ENCODE measurements around the gene IPMK. TPM values are rescaled to one million over a fixed set of nuclear protein-coding genes. Genes with fewer than 3 reads are reported as not detected.

IPMK gene
- total and polyA plus RNA-seq, 2 of the 8 experiments (the other 6 are each of a cell fraction or from before 2014, with no cell fraction given): 1.3 to 7.8 TPM

DNA sequence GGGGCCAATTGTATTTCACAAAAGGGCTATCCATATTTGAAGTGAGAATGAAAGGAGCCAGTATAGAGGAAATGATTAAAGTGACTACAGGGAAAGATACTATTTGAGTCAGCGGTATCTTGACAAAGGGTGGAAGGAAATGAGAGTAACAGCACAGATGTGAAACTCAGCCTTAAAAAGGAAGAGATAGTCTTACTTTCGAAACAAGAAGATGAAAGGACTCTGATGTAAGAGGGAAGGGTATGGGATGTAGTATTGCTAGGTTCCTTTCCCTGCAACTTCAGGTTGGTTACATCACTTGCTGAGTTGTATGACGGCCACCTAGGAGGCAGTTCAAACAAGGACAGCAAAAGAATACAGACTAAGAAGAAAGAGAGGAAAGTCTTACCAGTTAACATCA is 14.9 kb upstream of the IPMK start (continued):
- TF ChIP-seq TAF1 (IDR thresholded peaks at IDR 0.05; ENCODE audit: low read depth, low read length): no peak
- TF ChIP-seq TAF7 (optimal IDR thresholded peaks at IDR 0.05; ENCODE audit: borderline replicate concordance, low read depth, low read length): no peak
- no peak for TF ChIP-seq CHD1 (IDR thresholded peaks at IDR 0.05; ENCODE audit: low read depth, low read length)
- no peak for TF ChIP-seq CREB1 (IDR thresholded peaks at IDR 0.05)
- no peak for TF ChIP-seq POLR2A (IDR thresholded peaks at IDR 0.05; ENCODE audit: control extremely low read depth in 1 of 2, low read depth in 2 of 2, low read length in 2 of 2)
- TF ChIP-seq EGR1 (IDR thresholded peaks at IDR 0.05; ENCODE audit: borderline replicate concordance, low read depth, low read length): no peak
- TF ChIP-seq TCF12 (IDR thresholded peaks at IDR 0.05; ENCODE audit: low read depth, low read length): no peak
- TF ChIP-seq POU5F1 (IDR thresholded peaks at IDR 0.05; ENCODE audit: low read depth, low read length): no peak
- TF ChIP-seq, protein P1, sequence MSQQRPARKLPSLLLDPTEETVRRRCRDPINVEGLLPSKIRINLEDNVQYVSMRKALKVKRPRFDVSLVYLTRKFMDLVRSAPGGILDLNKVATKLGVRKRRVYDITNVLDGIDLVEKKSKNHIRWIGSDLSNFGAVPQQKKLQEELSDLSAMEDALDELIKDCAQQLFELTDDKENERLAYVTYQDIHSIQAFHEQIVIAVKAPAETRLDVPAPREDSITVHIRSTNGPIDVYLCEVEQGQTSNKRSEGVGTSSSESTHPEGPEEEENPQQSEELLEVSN (IDR thresholded peaks at IDR 0.05): no peak

Data from H1 (cell line).